ENCODE measurements around the gene C6orf141.

- TF ChIP-seq POLR2A (IDR thresholded peaks at IDR 0.05; ENCODE audit: low read depth, low read length) (no peak), TAF1 (IDR thresholded peaks at IDR 0.05; ENCODE audit: low read depth, low read length) (no peak), POLR2AphosphoS5 (IDR thresholded peaks at IDR 0.05; ENCODE audit: low read depth, low read length) (no peak), SPI1 (IDR thresholded peaks at IDR 0.05; ENCODE audit: low read depth, low read length) (no peak), PAX5 (IDR thresholded peaks at IDR 0.05; ENCODE audit: insufficient read depth, low read length, severe bottlenecking) (no peak)
Measured at GRCh38 chr6:49550492-49551077, at the start of gene C6orf141.

Data from GM12891 (cell line).